Upper lobe of left lung (tissue), 6 donors: Measurements from ENCODE around the gene KIF25. TPM values are rescaled to one million over a fixed set of nuclear protein-coding genes. Genes with fewer than 3 reads are reported as not detected.
A peak's percentile ranks its signal among the peaks of the same experiment; 100 is the strongest.

ENCODE experiments used
- ATAC-seq, 2 donors: fragments of 200-7000 bp; cut with Tn5 transposase; one replicate each; pipeline ENCODE4 v1.9.1; 2022; ENCODE audit warnings: mild to moderate bottlenecking in 2 of 2, moderate library complexity in 2 of 2; ENCODE audit not compliant: low FRiP score in 2 of 2
- DNase-seq, 2 donors: peaks; one replicate each; pipeline ENCODE4 v3.0.0-alpha.2; 2019 to 2020
- H3K27ac ChIP-seq, 4 donors: fragments of 200-600 bp; sonication (generic); one replicate each; pipeline ENCODE4 v1.5.1; 2016 to 2019
- H3K27me3 ChIP-seq, 4 donors: fragments of 200-600 bp; sonication (generic); one replicate each; pipeline ENCODE4 v1.5.1; 2017 to 2019
- H3K36me3 ChIP-seq, 4 donors: fragments of 200-600 bp; sonication (generic); one replicate each; pipeline ENCODE4 v1.5.1; 2016 to 2019
- H3K4me1 ChIP-seq, 4 donors: fragments of 200-600 bp; sonication (generic); one replicate each; pipeline ENCODE4 v1.5.1; 2018 to 2019
- H3K4me3 ChIP-seq, 4 donors: fragments of 200-600 bp; sonication (generic); one replicate each; pipeline ENCODE4 v1.5.1; 2017 to 2019; ENCODE audit warnings: mild to moderate bottlenecking in 2 of 4, moderate library complexity in 1 of 4
- H3K9me3 ChIP-seq, 4 donors: fragments of 200-600 bp; sonication (generic); one replicate each; pipeline ENCODE4 v1.5.1; 2018 to 2019
- CTCF ChIP-seq, 6 experiments: fragments of 450-650 bp in 4 of 6; fragments of 200-600 bp in 2 of 6; sonication (generic) in 2 of 6; IDR thresholded peaks; one replicate each; pipeline ENCODE4 v1.5.1; 2016 to 2019; ENCODE audit warnings: antibody characterized with exemption in 6 of 6
- EP300 ChIP-seq, 4 donors: sonication (generic); formaldehyde crosslinking; IDR thresholded peaks; one replicate each; pipeline ENCODE4 v1.5.1; 2017; ENCODE audit warnings: antibody characterized with exemption in 4 of 4, control low read depth in 2 of 4
- POLR2A ChIP-seq, 4 donors: fragments of 450-650 bp; IDR thresholded peaks; one replicate each; pipeline ENCODE4 v1.5.1; 2016 to 2017; ENCODE audit warnings: antibody characterized with exemption in 4 of 4, mild to moderate bottlenecking in 2 of 4
- POLR2AphosphoS5 ChIP-seq, 2 donors: sonication (generic); formaldehyde crosslinking; IDR thresholded peaks; one replicate each; pipeline ENCODE4 v1.5.1; 2017; ENCODE audit warnings: antibody characterized with exemption in 2 of 2
- WGBS, 2 donors: methylation state at CpG; one replicate each; pipeline ENCODE4 v1.1.5; 2017 to 2018; 5-methylcytosine and 5-hydroxymethylcytosine counted together
- total RNA-seq, 6 donors: library from RNA; depleted of rRNA in 4 of 6; stranded (reverse); fragments of >200 nt in 4 of 6; gene quantifications; one replicate each; pipeline versions ENCODE4 v1.1.0 to v1.2.1, GENCODE V29; 2016 to 2021
- donor health status: DM: no; HTN: no; CAD: no; lungs with moderate emphysema.
- donor health status: DM: no; HTN: yes; CAD: no; lungs with severe emphysema.

Gene KIF25
- total RNA-seq, 6 donors from 2014 or later, result 0.17 to 0.54 (median 0.30) TPM; not detected in 3

- TF ChIP-seq POLR2A (IDR thresholded peaks at IDR 0.05) (no peak), POLR2AphosphoS5 (IDR thresholded peaks at IDR 0.05) (no peak), EP300 (IDR thresholded peaks at IDR 0.05) (no peak), CTCF (IDR thresholded peaks at IDR 0.05) (no peak)
- 94 to 98% methylated on average over 14 to 28 of the region's 30 CpGs for WGBS, 2 donors
- no peak overlapping the region for H3K27ac ChIP-seq
- peaks cover 3 to 12% (median 4%) of the 10 kb centered on the region in 4 donors for H3K4me1 ChIP-seq
- H3K36me3 ChIP-seq, result no peaks in the 10 kb centered on the region
- H3K9me3 ChIP-seq, result no peaks in the 10 kb centered on the region
- ATAC-seq (no peak), DNase-seq (peak in 1 of 2 donors; percentile 70)
- no peaks in the 10 kb centered on the region for H3K27me3 ChIP-seq
- no peak overlapping the region for H3K4me3 ChIP-seq
These were observed 61.5 kb downstream of the KIF25 start for GRCh38 chr6:168058691-168059551.

- Histone ChIP-seq H3K4me1 (peaks cover 0 to 5% (median 4%) of the 10 kb centered on the region in 4 donors), H3K27ac (no peak overlapping the region), H3K9me3 (no peaks in the 10 kb centered on the region), H3K4me3 (no peak overlapping the region), H3K27me3 (no peaks in the 10 kb centered on the region), H3K36me3 (no peaks in the 10 kb centered on the region)
- WGBS, 2 donors, result 68 to 72% methylated on average over 10 to 12 of the region's 12 CpGs
- TF ChIP-seq EP300 (IDR thresholded peaks at IDR 0.05) (no peak), CTCF (IDR thresholded peaks at IDR 0.05) (peak in 4 of 6 experiments; percentile 30 to 51 (median 44))
- ATAC-seq (peak in 1 of 2 donors; percentile 30), DNase-seq (peak in 1 of 2 donors; percentile 67)
These were observed 63.1 kb downstream of the KIF25 start for GRCh38 chr6:168060521-168060931.

DNA sequence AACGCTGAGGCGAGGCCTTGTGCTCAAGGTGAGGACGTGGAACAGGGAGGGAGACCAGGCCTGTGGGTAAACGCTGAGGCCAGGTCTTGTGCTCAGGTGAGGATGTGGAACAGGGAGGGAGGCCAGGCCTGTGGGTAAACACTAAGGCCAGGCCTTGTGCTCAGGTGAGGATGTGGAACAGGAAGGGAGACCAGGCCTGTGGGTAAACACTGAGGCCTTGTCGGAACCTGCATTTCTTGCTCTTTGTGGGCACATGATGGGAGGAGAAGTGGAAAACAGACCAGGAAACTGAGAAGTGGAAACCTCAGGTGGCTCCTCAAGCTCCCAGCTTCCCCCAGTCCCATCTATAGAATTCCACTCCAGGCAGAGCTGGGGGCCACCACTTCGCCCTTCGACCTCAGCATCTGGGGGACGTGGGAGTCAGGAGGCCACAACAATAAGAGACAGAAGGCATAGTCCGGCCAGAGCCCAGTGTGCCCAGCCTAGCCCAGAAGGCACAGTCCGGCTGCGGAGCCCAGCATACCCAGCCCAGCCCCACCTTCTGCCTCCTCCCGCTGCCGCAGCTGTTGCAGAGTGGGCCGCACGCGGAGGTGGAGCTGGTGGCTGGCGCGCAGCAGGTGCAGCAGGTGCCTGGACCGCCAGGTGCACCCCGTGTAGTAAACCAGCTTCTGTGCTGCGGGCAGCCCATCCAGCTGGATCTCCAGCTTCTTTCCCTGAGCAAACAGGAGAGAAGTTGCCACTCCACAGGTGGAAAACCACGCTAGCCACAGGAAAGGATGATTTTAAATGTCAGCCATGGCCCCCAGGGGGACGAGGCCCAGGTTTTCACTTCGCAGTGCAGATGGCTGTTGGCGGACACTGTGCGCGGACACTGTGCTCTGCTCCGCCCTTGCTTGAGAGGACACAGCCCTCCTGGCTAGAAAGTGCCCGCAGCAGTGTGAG, 64.1 kb downstream of the KIF25 start:
- ATAC-seq (no peak), DNase-seq (peak in 1 of 2 donors; percentile 63)
- Histone ChIP-seq H3K4me3 (no peak overlapping the region), H3K27me3 (no peaks in the 10 kb centered on the region), H3K4me1 (peaks cover 0 to 5% (median 4%) of the 10 kb centered on the region in 4 donors), H3K27ac (no peak overlapping the region), H3K36me3 (no peaks in the 10 kb centered on the region), H3K9me3 (no peaks in the 10 kb centered on the region)
- no peak for TF ChIP-seq CTCF (IDR thresholded peaks at IDR 0.05)
- TF ChIP-seq EP300 (IDR thresholded peaks at IDR 0.05), result no peak
- no peak for TF ChIP-seq POLR2A (IDR thresholded peaks at IDR 0.05)
- no peak for TF ChIP-seq POLR2AphosphoS5 (IDR thresholded peaks at IDR 0.05)
- WGBS, 2 donors, result 83 to 93% methylated on average over 9 to 29 of the region's 29 CpGs

DNA sequence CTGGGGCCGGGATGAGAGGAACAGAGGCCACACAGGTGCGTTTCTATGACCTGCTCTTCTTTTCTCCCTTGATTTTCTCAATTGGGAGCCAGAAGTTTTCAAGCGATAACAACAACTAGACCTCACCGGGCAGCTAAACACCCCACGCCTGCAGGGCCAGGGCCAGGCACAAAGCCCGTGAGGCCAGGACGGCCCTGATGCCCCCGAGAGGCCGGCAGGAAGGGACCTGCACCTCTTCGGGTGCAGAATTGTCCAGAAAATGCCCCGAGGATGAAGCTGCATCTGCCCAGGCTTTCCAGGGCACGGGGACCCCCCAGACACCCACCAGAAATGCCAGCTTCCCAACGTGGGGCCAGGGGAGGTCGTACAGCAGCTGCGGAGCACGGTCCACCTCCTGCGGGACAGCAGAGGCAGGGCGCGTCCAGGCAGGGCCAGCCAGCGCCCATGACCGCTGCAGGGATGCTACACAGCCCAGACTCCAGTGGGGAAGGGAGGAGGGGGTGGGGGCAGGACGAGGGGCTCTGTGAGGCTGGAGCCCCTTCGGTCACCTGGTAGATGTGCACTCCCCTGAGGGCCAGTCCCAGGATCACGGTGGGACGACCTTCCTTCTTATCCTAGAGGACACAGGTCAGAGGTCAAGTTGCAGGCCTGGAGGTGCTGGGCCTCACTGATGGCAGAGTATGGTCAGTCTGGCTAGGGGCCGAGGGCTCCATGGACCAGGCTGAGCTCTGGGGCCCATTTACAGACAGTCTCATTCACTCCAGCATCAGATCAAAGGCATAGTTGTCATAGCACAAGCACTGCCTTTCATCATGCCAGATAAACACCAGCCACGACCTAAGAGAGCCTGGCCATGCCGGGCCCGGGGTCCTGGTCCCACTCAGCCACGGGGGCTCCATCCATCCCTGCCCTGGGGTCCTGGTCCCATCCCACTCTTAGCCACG, 65.1 kb downstream of the KIF25 start:
- peak in 1 of 2 donors; percentile 76 for DNase-seq
- Histone ChIP-seq H3K9me3 (no peaks in the 10 kb centered on the region), H3K4me1 (peaks cover 0 to 5% (median 4%) of the 10 kb centered on the region in 4 donors), H3K36me3 (no peaks in the 10 kb centered on the region), H3K27me3 (no peaks in the 10 kb centered on the region), H3K27ac (no peak overlapping the region), H3K4me3 (no peak overlapping the region)
- no peak for TF ChIP-seq EP300 (IDR thresholded peaks at IDR 0.05)
- ATAC-seq, result no peak
- WGBS, 2 donors, result 77 to 86% methylated on average over 6 to 31 of the region's 31 CpGs
